ENCODE measurements around the gene JPH4.

- no peak; the same call in 1 of the 2 replicates for TF ChIP-seq CTCF (conservative IDR thresholded peaks at IDR 0.05)
- TF ChIP-seq ZFX (IDR thresholded peaks at IDR 0.05), result no peak
Measured at GRCh38 chr14:23568600-23569331, 9.8 kb downstream of the JPH4 start.
